MM.1S (cell line): ENCODE measurements around the gene KRTAP12-3.

Experiments
- DNase-seq: peaks from one replicate; pipeline ENCODE4 v3.0.0-alpha.2; 2015
- H2AFZ ChIP-seq: fragments of 300-600 bp; sonication (generic); 2 replicates; pipeline ENCODE4 v1.6.0; 2016; ENCODE audit warnings: antibody characterized with exemption, low read length
- H3F3A ChIP-seq: fragments of 300-600 bp; sonication (generic); 2 replicates; pipeline ENCODE4 v1.6.1; 2016; ENCODE audit warnings: mild to moderate bottlenecking, antibody characterized with exemption, low read length, moderate library complexity, mixed read lengths; ENCODE audit not compliant: insufficient read depth
- H3K27ac ChIP-seq: fragments of 300-600 bp; sonication (generic); 2 replicates; pipeline ENCODE4 v1.5.1; 2016; ENCODE audit warnings: mild to moderate bottlenecking, low read length
- H3K27me3 ChIP-seq: fragments of 300-600 bp; sonication (generic); replicated peaks from 2 replicates; pipeline ENCODE4 v1.6.0; 2016; ENCODE audit warnings: low read length; ENCODE audit not compliant: insufficient read depth
- H3K36me3 ChIP-seq: fragments of 300-600 bp; sonication (generic); replicated peaks from 2 replicates; pipeline ENCODE4 v1.6.1; 2016; ENCODE audit warnings: mild to moderate bottlenecking, low read length, mixed read lengths; ENCODE audit not compliant: insufficient read depth
- H3K4me1 ChIP-seq: fragments of 300-600 bp; sonication (generic); 2 replicates; pipeline ENCODE4 v1.6.1; 2016; ENCODE audit warnings: low read length, mixed read lengths
- H3K4me2 ChIP-seq: fragments of 300-600 bp; sonication (generic); 2 replicates; pipeline ENCODE4 v1.6.0; 2016; ENCODE audit warnings: low read depth, low read length
- H3K4me3 ChIP-seq: fragments of 300-600 bp; sonication (generic); 2 replicates; pipeline ENCODE4 v1.5.1; 2016; ENCODE audit warnings: low read length, mixed read lengths
- H3K79me2 ChIP-seq: fragments of 300-600 bp; sonication (generic); 2 replicates; pipeline ENCODE4 v1.6.1; 2016; ENCODE audit warnings: mixed run types, low read length, mixed read lengths
- H3K9ac ChIP-seq: fragments of 300-600 bp; sonication (generic); 2 replicates; pipeline ENCODE4 v1.6.1; 2016; ENCODE audit warnings: low read length, mixed read lengths
- H3K9me2 ChIP-seq: fragments of 300-600 bp; sonication (generic); replicated peaks from 2 replicates; pipeline ENCODE4 v1.6.1; 2016; ENCODE audit warnings: mild to moderate bottlenecking, low read length, mixed read lengths; ENCODE audit not compliant: insufficient read depth
- H3K9me3 ChIP-seq: fragments of 300-600 bp; sonication (generic); replicated peaks from 2 replicates; pipeline ENCODE4 v1.6.1; 2016; ENCODE audit warnings: mild to moderate bottlenecking, low read length, mixed read lengths; ENCODE audit not compliant: insufficient read depth
- H4K20me1 ChIP-seq: fragments of 300-600 bp; sonication (generic); 2 replicates; pipeline ENCODE4 v1.6.1; 2016; ENCODE audit warnings: mild to moderate bottlenecking, low read length, moderate library complexity, mixed read lengths; ENCODE audit not compliant: insufficient read depth
- EZH2 ChIP-seq: fragments of 300-600 bp; sonication (generic); optimal IDR thresholded peaks from 2 replicates; pipeline ENCODE3; 2017; ENCODE audit warnings: low read depth, mild to moderate bottlenecking, antibody characterized with exemption, low read length, mixed read lengths
- EZH2phosphoT487 ChIP-seq: fragments of 300-600 bp; sonication (generic); IDR thresholded peaks from 2 replicates; pipeline ENCODE4 v1.6.1; 2018; ENCODE audit warnings: antibody characterized with exemption, low read length
- TF ChIP-seq, protein P1 (sequence below): fragments of 300-600 bp; sonication (generic); IDR thresholded peaks from 2 replicates; pipeline ENCODE4 v1.5.1; 2016; ENCODE audit warnings: antibody characterized with exemption, low read length, mixed read lengths

Gene KRTAP12-3

GRCh38 chr21:44614161-44614631 is 43.5 kb upstream of the KRTAP12-3 start:
- Histone ChIP-seq H3K9ac (no peak overlapping the region), H3K79me2 (no peaks in the 10 kb centered on the region), H3K9me3 (no peaks in the 10 kb centered on the region), H3K27ac (no peak overlapping the region), H4K20me1 (no peaks in the 10 kb centered on the region), H3F3A (no peaks in the 10 kb centered on the region), H2AFZ (no peak overlapping the region), H3K36me3 (no peaks in the 10 kb centered on the region), H3K4me1 (no peaks in the 10 kb centered on the region), H3K27me3 (peaks cover 85% of the 10 kb centered on the region), H3K9me2 (no peaks in the 10 kb centered on the region), H3K4me2 (no peak overlapping the region), H3K4me3 (no peak overlapping the region)
- DNase-seq, result no peak
- TF ChIP-seq, protein P1, sequence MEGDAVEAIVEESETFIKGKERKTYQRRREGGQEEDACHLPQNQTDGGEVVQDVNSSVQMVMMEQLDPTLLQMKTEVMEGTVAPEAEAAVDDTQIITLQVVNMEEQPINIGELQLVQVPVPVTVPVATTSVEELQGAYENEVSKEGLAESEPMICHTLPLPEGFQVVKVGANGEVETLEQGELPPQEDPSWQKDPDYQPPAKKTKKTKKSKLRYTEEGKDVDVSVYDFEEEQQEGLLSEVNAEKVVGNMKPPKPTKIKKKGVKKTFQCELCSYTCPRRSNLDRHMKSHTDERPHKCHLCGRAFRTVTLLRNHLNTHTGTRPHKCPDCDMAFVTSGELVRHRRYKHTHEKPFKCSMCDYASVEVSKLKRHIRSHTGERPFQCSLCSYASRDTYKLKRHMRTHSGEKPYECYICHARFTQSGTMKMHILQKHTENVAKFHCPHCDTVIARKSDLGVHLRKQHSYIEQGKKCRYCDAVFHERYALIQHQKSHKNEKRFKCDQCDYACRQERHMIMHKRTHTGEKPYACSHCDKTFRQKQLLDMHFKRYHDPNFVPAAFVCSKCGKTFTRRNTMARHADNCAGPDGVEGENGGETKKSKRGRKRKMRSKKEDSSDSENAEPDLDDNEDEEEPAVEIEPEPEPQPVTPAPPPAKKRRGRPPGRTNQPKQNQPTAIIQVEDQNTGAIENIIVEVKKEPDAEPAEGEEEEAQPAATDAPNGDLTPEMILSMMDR, result no peak
- TF ChIP-seq EZH2phosphoT487 (no peak), EZH2 (no peak)

GRCh38 chr21:44614961-44615391 is 42.8 kb upstream of the KRTAP12-3 start:
- no peaks in the 10 kb centered on the region for H3F3A ChIP-seq
- no peak overlapping the region for H3K27ac ChIP-seq
- no peaks in the 10 kb centered on the region for H3K9me3 ChIP-seq
- no peak overlapping the region for H2AFZ ChIP-seq
- H3K4me3 ChIP-seq, result no peak overlapping the region
- H3K9ac ChIP-seq, result no peak overlapping the region
- H3K27me3 ChIP-seq, result peaks cover 85% of the 10 kb centered on the region
- TF ChIP-seq EZH2phosphoT487 (no peak), EZH2 (no peak)
- TF ChIP-seq, protein P1, result no peak
- no peaks in the 10 kb centered on the region for H3K4me1 ChIP-seq
- H3K4me2 ChIP-seq, result no peak overlapping the region
- no peaks in the 10 kb centered on the region for H3K36me3 ChIP-seq
- H3K79me2 ChIP-seq, result no peaks in the 10 kb centered on the region
- no peaks in the 10 kb centered on the region for H4K20me1 ChIP-seq
- no peaks in the 10 kb centered on the region for H3K9me2 ChIP-seq
- no peak for DNase-seq

GRCh38 chr21:44615466-44615865 is 42.3 kb upstream of the KRTAP12-3 start:
- peaks cover 88% of the 10 kb centered on the region for H3K27me3 ChIP-seq
- no peaks in the 10 kb centered on the region for H3K4me1 ChIP-seq
- TF ChIP-seq EZH2phosphoT487 (no peak), EZH2 (no peak)
- TF ChIP-seq, protein P1, result no peak
- no peaks in the 10 kb centered on the region for H3K9me2 ChIP-seq
- H3K4me3 ChIP-seq, result no peak overlapping the region
- DNase-seq, result no peak
- no peak overlapping the region for H2AFZ ChIP-seq
- H3K36me3 ChIP-seq, result no peaks in the 10 kb centered on the region
- H3K9ac ChIP-seq, result no peak overlapping the region
- H3K9me3 ChIP-seq, result no peaks in the 10 kb centered on the region
- H4K20me1 ChIP-seq, result no peaks in the 10 kb centered on the region
- H3K79me2 ChIP-seq, result no peaks in the 10 kb centered on the region
- H3K27ac ChIP-seq, result no peak overlapping the region
- H3F3A ChIP-seq, result no peaks in the 10 kb centered on the region
- H3K4me2 ChIP-seq, result no peak overlapping the region
